Measurements from ENCODE around the gene NCK2.

GRCh38 chr2:105858868-105859693, 114.4 kb downstream of the NCK2 start:
- no peak for TF ChIP-seq CBX2 (IDR thresholded peaks at IDR 0.05; ENCODE audit: insufficient read depth, low read length, poor library complexity, severe bottlenecking)
- TF ChIP-seq MAFK (IDR thresholded peaks at IDR 0.05; ENCODE audit: low read length) = no peak
- no peak for TF ChIP-seq IRF2 (CRISPR knock-in tag; IDR thresholded peaks at IDR 0.05)

All from K562 (cell line).